Ascending aorta (tissue), 2 donors: ENCODE results near the gene COX17. TPM values are rescaled to one million over a fixed set of nuclear protein-coding genes. Genes with fewer than 3 reads are reported as not detected.
A peak's percentile ranks its signal among the peaks of the same experiment; 100 is the strongest.
"Not testable (repeated sequence)": the region's sequence is repeated elsewhere in the genome, so short reads cannot be mapped to it uniquely, and the experiment has no call there.

Experiments used
- DNase-seq, 2 donors: peaks; one replicate each; pipeline ENCODE4 v3.0.0-alpha.2; 2019; ENCODE audit warnings: low spot score in 2 of 2
- H3K27ac ChIP-seq, 2 donors: fragments of 200-600 bp; sonication (generic); one replicate each; pipeline ENCODE4 v1.5.1; 2016 to 2017; ENCODE audit warnings: mild to moderate bottlenecking in 1 of 2
- H3K27me3 ChIP-seq: fragments of 200-600 bp; sonication (generic); one replicate; pipeline ENCODE4 v1.5.1; 2017
- H3K36me3 ChIP-seq, 2 donors: fragments of 200-600 bp; sonication (generic); one replicate each; pipeline ENCODE4 v1.5.1; 2016
- H3K4me1 ChIP-seq, 2 donors: fragments of 200-600 bp; sonication (generic); one replicate each; pipeline ENCODE4 v1.5.1; 2016 to 2017; ENCODE audit warnings: mild to moderate bottlenecking in 1 of 2
- H3K4me3 ChIP-seq, 2 donors: fragments of 200-600 bp; sonication (generic); one replicate each; pipeline ENCODE4 v1.5.1; 2016 to 2017; ENCODE audit warnings: mild to moderate bottlenecking in 1 of 2
- H3K9me3 ChIP-seq, 2 donors: fragments of 200-600 bp; sonication (generic); one replicate each; pipeline ENCODE4 v1.5.1; 2016
- intact Hi-C: fragments of 100-400 bp; cut with DNase I; formaldehyde crosslinking; loops from one replicate; pipeline ENCODE4 v1.15.1; 2023
- total RNA-seq: library from RNA; depleted of rRNA; stranded (reverse); fragments of >200 nt; gene quantifications from one replicate; pipeline ENCODE4 v1.1.0, GENCODE V29; 2016
- TF ChIP-seq, protein P1 (sequence below), 3 experiments: fragments of 200-600 bp in 2 of 3; fragments of 450-650 bp in 1 of 3; sonication (generic) in 2 of 3; IDR thresholded peaks; one replicate each; pipeline ENCODE4 v1.5.1; 2016 to 2019; ENCODE audit warnings: antibody characterized with exemption in 3 of 3, mild to moderate bottlenecking in 1 of 3, moderate library complexity in 1 of 3

Gene COX17
- total RNA-seq, 1 donor from 2014 or later, result 12.5 TPM

- TF ChIP-seq, protein P1, sequence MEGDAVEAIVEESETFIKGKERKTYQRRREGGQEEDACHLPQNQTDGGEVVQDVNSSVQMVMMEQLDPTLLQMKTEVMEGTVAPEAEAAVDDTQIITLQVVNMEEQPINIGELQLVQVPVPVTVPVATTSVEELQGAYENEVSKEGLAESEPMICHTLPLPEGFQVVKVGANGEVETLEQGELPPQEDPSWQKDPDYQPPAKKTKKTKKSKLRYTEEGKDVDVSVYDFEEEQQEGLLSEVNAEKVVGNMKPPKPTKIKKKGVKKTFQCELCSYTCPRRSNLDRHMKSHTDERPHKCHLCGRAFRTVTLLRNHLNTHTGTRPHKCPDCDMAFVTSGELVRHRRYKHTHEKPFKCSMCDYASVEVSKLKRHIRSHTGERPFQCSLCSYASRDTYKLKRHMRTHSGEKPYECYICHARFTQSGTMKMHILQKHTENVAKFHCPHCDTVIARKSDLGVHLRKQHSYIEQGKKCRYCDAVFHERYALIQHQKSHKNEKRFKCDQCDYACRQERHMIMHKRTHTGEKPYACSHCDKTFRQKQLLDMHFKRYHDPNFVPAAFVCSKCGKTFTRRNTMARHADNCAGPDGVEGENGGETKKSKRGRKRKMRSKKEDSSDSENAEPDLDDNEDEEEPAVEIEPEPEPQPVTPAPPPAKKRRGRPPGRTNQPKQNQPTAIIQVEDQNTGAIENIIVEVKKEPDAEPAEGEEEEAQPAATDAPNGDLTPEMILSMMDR (IDR thresholded peaks at IDR 0.05), result peak; percentile 23 to 62 (median 36)
- intact Hi-C loops, result loop anchor here (1.0 kb wide), 1 partner anchor 156 kb away; no protein-coding TSS in a partner anchor
Observed at GRCh38 chr3:119681279-119681678, 4.1 kb upstream of the COX17 start.

GRCh38 chr3:119679874-119680273 lies 2.7 kb upstream of the COX17 start:
- H3K27me3 ChIP-seq, result no peaks in the 10 kb centered on the region
- H3K4me3 ChIP-seq, result no peak overlapping the region
- no peaks in the 10 kb centered on the region for H3K9me3 ChIP-seq
- no peak for DNase-seq
- intact Hi-C loops, result loop anchor here (10.0 kb wide), 3 partner anchors 415 to 745 kb away; partner anchors contain the start of genes B4GALT4 and GSK3B
- H3K27ac ChIP-seq, result no peak overlapping the region
- TF ChIP-seq, protein P1 (IDR thresholded peaks at IDR 0.05), result no peak
- peaks cover 3 to 15% of the 10 kb centered on the region in 2 donors for H3K4me1 ChIP-seq
- peaks cover 0 to 1% of the 10 kb centered on the region in 2 donors for H3K36me3 ChIP-seq

More at GRCh38 chr3:119681279-119681678, 4.1 kb upstream of the COX17 start:
- peaks cover 0 to 5% of the 10 kb centered on the region in 2 donors for H3K4me1 ChIP-seq
- no peak overlapping the region for H3K4me3 ChIP-seq
- no peak overlapping the region for H3K27ac ChIP-seq
- no peak for DNase-seq
- no peaks in the 10 kb centered on the region for H3K27me3 ChIP-seq
- no peaks in the 10 kb centered on the region for H3K36me3 ChIP-seq
- H3K9me3 ChIP-seq, result no peaks in the 10 kb centered on the region

DNA sequence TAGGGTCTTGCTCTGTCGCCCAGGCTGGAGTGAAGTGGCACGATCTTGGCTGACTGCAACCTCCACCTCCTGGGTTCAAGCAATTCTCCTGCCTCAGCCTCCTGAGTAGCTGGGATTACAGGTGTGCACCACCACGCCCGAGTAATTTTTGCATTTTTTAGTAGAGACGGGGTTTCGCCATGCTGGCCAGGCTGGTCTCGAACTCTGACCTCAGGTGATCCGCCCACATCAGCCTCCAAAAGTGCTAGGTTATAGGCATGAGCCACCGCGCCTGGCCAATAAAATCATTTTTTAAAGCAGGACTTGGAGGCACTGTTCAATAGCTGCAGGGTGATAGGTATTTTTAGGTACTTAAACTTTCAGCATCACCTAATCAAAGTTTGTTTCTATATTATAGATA lies 1.0 kb upstream of the COX17 start:
- intact Hi-C loops, result loop anchor here (10.0 kb wide), 3 partner anchors 417 to 747 kb away; partner anchors contain the start of genes B4GALT4 and GSK3B
- Histone ChIP-seq H3K27ac (peak overlapping the region in 1 of 2 donors; percentile 93), H3K36me3 (peaks cover 14 to 15% of the 10 kb centered on the region in 2 donors), H3K4me1 (peaks cover 3 to 15% of the 10 kb centered on the region in 2 donors), H3K4me3 (peak overlapping the region in 1 of 2 donors; percentile 56)
- not testable (repeated sequence) for DNase-seq, H3K9me3 ChIP-seq, H3K27me3 ChIP-seq

DNA sequence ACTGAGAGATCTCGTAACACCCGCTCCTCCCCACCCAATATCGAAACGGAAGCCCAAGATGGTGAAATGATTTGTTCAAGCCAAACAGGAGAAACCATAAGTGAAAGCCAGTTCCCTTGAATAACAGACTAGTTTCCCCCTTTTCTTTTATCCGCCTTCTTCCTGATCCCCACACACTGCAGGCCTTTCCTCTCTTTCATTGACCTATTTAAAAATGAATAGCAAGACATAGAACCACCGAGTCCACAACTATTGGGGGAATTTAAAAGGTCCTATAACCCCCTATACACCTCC lies 382 bp upstream of the COX17 start:
- Histone ChIP-seq H3K27ac (peak overlapping the region; percentile 93), H3K9me3 (no peaks in the 10 kb centered on the region), H3K4me1 (peaks cover 3 to 18% of the 10 kb centered on the region in 2 donors), H3K36me3 (peaks cover 15 to 19% of the 10 kb centered on the region in 2 donors), H3K4me3 (peak overlapping the region; percentile 56 to 80), H3K27me3 (no peaks in the 10 kb centered on the region)
- TF ChIP-seq, protein P1 (IDR thresholded peaks at IDR 0.05), result no peak
- intact Hi-C loops, result loop anchor here (1.0 to 10.0 kb wide), 8 partner anchors 25 to 747 kb away; partner anchors contain the start of genes B4GALT4, CFAP91, GSK3B and TIMMDC1
- no peak for DNase-seq

DNA sequence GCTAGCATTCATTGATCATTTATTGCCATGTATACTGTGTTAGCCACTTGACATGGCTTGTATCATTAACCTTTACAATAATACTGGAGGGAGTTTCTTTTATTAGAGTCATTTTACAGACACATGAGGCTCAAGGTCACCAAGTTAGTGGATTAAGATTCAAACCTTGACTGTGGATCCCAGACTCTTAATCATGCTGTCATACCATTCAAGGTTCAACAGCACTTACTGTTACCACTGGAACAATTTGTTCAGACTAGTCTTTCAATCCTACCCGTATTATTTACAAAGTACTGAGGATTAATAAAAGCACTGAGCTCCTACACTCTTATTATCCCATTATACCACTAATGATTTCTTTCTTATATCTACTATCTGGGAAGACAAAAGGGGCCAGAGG lies 1.2 kb downstream of the COX17 start:
- no peak for DNase-seq
- intact Hi-C loops, result loop anchor here (2.0 to 10.0 kb wide), 5 partner anchors 27 to 749 kb away; partner anchors contain the start of genes B4GALT4, CFAP91 and GSK3B
- TF ChIP-seq, protein P1 (IDR thresholded peaks at IDR 0.05), result no peak

DNA sequence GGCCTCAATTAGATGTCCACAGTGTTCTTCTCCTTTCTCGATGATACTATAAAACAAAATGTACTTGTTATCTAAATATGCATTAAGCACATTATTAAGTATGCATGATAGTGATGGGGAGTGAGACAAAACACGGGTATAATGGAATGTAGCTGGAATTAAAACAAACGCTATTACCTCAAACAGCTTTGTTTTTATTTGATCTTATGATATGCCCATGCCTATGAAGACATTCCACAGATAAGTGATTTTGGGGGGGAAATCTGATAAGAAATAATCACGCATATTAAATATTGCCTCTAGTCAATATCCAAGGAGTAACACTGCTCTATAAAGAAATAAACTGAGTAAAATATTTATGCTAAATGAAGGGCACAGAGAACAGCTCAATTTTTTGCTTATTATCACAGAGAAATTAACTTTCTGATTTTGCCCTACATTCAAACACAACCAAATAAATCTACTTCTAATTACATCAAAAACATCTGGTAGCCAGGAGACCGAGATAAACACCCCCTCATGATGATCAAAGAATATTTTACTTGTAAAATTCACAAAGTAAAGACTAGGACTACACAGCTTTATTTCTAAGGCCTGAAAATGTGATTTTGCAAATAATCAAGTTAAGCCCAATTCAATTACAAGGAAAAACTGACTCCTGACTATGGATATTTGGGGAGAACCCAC lies 1.9 kb downstream of the COX17 start:
- H3K27ac ChIP-seq, result peak overlapping the region; percentile 93

More for the DNA sequence above, 1.2 kb downstream of the COX17 start:
- H3K36me3 ChIP-seq, result peaks cover 19 to 22% of the 10 kb centered on the region in 2 donors
- peak overlapping the region; percentile 93 for H3K27ac ChIP-seq
- H3K9me3 ChIP-seq, result no peaks in the 10 kb centered on the region
- H3K4me3 ChIP-seq, result peak overlapping the region; percentile 56 to 80
- no peaks in the 10 kb centered on the region for H3K27me3 ChIP-seq
- H3K4me1 ChIP-seq, result peaks cover 3 to 18% of the 10 kb centered on the region in 2 donors

More for the DNA sequence above, 1.9 kb downstream of the COX17 start:
- peaks cover 19 to 22% of the 10 kb centered on the region in 2 donors for H3K36me3 ChIP-seq
- H3K27me3 ChIP-seq, result no peaks in the 10 kb centered on the region
- H3K9me3 ChIP-seq, result no peaks in the 10 kb centered on the region
- TF ChIP-seq, protein P1 (IDR thresholded peaks at IDR 0.05), result no peak
- no peak for DNase-seq
- intact Hi-C loops, result loop anchor here (10.0 kb wide), 3 partner anchors 419 to 749 kb away; partner anchors contain the start of genes B4GALT4 and GSK3B
- peak overlapping the region; percentile 12 to 80 for H3K4me3 ChIP-seq
- H3K4me1 ChIP-seq, result peaks cover 3 to 18% of the 10 kb centered on the region in 2 donors
